ENCODE data around the gene MAFG. TPM values are rescaled to one million over a fixed set of nuclear protein-coding genes. Genes with fewer than 3 reads are reported as not detected.

Gene MAFG
- total RNA-seq, 1 experiment from 2014 or later: 31.4 TPM

GRCh38 chr17:81891303-81891552, 36.3 kb downstream of the MAFG start:
- no peak overlapping the region for H3K18ac ChIP-seq (ENCODE audit: insufficient read length, low read depth, low read length)
- H3K27ac Mint-ChIP-seq: peak overlapping the region; percentile 98 to 99 (median 98)
- H3K36me3 Mint-ChIP-seq (ENCODE audit: insufficient read depth in 1 of 3, low read depth in 3 of 3): peaks cover 39 to 63% (median 59%) of the 10 kb centered on the region in 3 experiments
- H3K4me3 Mint-ChIP-seq: peak overlapping the region; percentile 89 to 96
- no peak overlapping the region for H3K27ac ChIP-seq (ENCODE audit: insufficient read length, low read depth, low read length)
- H2BK5ac ChIP-seq (ENCODE audit: insufficient read length, low read length): no peak overlapping the region
- H3K4me2 ChIP-seq (ENCODE audit: insufficient read depth, insufficient read length, low read length): no peak overlapping the region
- H2BK120ac ChIP-seq (ENCODE audit: low read depth, low read length, poor library complexity, severe bottlenecking): no peak overlapping the region
- H4K91ac ChIP-seq (ENCODE audit: insufficient read length, low read depth, low read length): no peak overlapping the region
- no peak overlapping the region for H2BK20ac ChIP-seq (ENCODE audit: low read depth, low read length, poor library complexity, severe bottlenecking)
- WGBS (ENCODE audit: extremely low coverage, insufficient read length, low lambda C conversion rate): no CpG with 5 or more reads among the region's 40 CpGs
- H3K79me2 ChIP-seq (ENCODE audit: insufficient read depth, low read length): peaks cover 17% of the 10 kb centered on the region; the same call in 1 of the 2 replicates
- no peaks in the 10 kb centered on the region for H3K9me3 Mint-ChIP-seq
- H3K79me1 ChIP-seq (ENCODE audit: insufficient read depth, low read depth, low read length, poor library complexity, severe bottlenecking): peaks cover 24% of the 10 kb centered on the region
- H3K9ac ChIP-seq (ENCODE audit: extremely low read depth, insufficient read length, low read length): peak overlapping the region; percentile 83
- H3K14ac ChIP-seq (ENCODE audit: insufficient read depth, low read length): peak overlapping the region; percentile 68; the same call in 1 of the 2 replicates
- no peak overlapping the region for H4K8ac ChIP-seq (replicated peaks; ENCODE audit: insufficient read length, low read depth, low read length)
- no peaks in the 10 kb centered on the region for H4K20me1 ChIP-seq (ENCODE audit: control insufficient read depth, insufficient read depth, insufficient read length)
- H3K27me3 Mint-ChIP-seq (ENCODE audit: low read depth): no peaks in the 10 kb centered on the region
- H3K4me1 ChIP-seq (ENCODE audit: insufficient read depth, low read length): no peaks in the 10 kb centered on the region
- H3K56ac ChIP-seq (ENCODE audit: insufficient read length, low read depth, low read length): no peak overlapping the region
- no peak overlapping the region for H2BK12ac ChIP-seq (ENCODE audit: insufficient read length, low read depth, low read length)
- H2AK5ac ChIP-seq (ENCODE audit: insufficient read length, low read length): no peak overlapping the region
- peaks cover 7% of the 10 kb centered on the region for H3K23me2 ChIP-seq (ENCODE audit: insufficient read length, low read depth, low read length, poor library complexity, severe bottlenecking)
- no peak overlapping the region for H2BK15ac ChIP-seq (ENCODE audit: low read depth, low read length)
- no peak overlapping the region for H3K23ac ChIP-seq (ENCODE audit: insufficient read length, low read depth, low read length)
- TF ChIP-seq CTCF (conservative IDR thresholded peaks at IDR 0.05): no peak
- H3K4me1 Mint-ChIP-seq: peaks cover 3 to 16% of the 10 kb centered on the region in 2 experiments; a peak in 3 of 4 replicates
- no peaks in the 10 kb centered on the region for H3K27me3 ChIP-seq (ENCODE audit: insufficient read depth, low read length)
- H3K4ac ChIP-seq (ENCODE audit: low read depth, low read length): no peak overlapping the region
- H4K5ac ChIP-seq (ENCODE audit: insufficient read length, low read depth, low read length): no peak overlapping the region
- H2AFZ ChIP-seq (ENCODE audit: low read length): no peak overlapping the region
- no peak for DNase-seq
- no peak overlapping the region for H3T11ph ChIP-seq (ENCODE audit: low read length)
- H3K9me3 ChIP-seq (ENCODE audit: control insufficient read depth, low read depth, low read length): no peaks in the 10 kb centered on the region

All from H9 (cell line).